Smooth muscle cell (in vitro differentiated cells): ENCODE data around the gene SYCE3. TPM values are rescaled to one million over a fixed set of nuclear protein-coding genes. Genes with fewer than 3 reads are reported as not detected.
"Not testable (repeated sequence)": the region's sequence is repeated elsewhere in the genome, so short reads cannot be mapped to it uniquely, and the experiment has no call there.

Experiments
- DNase-seq: peaks from one replicate; lab custom pipeline; 2025; ENCODE audit not compliant: unreplicated experiment; lab: John Stamatoyannopoulos, UW
- H2AFZ ChIP-seq: fragments of 200-600 bp; sonication (generic); 2 replicates; pipeline ENCODE4 v1.6.0; 2016; ENCODE audit warnings: antibody characterized with exemption, low read depth, mild to moderate bottlenecking
- H3F3A ChIP-seq: fragments of 200-600 bp; sonication (generic); 2 replicates; pipeline ENCODE4 v1.6.0; 2017; ENCODE audit warnings: antibody characterized with exemption, low read depth
- H3K27ac ChIP-seq: fragments of 200-600 bp; sonication (generic); 2 replicates; pipeline ENCODE4 v1.5.1; 2016; ENCODE audit warnings: low read depth, mild to moderate bottlenecking
- H3K27me3 ChIP-seq: fragments of 200-600 bp; sonication (generic); 2 replicates; pipeline ENCODE4 v1.6.1; 2016; ENCODE audit warnings: low read depth, mild to moderate bottlenecking
- H3K36me3 ChIP-seq: fragments of 200-600 bp; sonication (generic); 2 replicates; pipeline ENCODE4 v1.5.1; 2016; ENCODE audit warnings: low read depth
- H3K4me1 ChIP-seq: fragments of 200-600 bp; sonication (generic); 2 replicates; pipeline ENCODE4 v1.5.1; 2016; ENCODE audit warnings: low read depth
- H3K4me2 ChIP-seq: fragments of 200-600 bp; sonication (generic); 2 replicates; pipeline ENCODE4 v1.6.0; 2016; ENCODE audit warnings: mild to moderate bottlenecking
- H3K4me3 ChIP-seq: fragments of 200-600 bp; sonication (generic); 2 replicates; pipeline ENCODE4 v1.5.1; 2016; ENCODE audit warnings: mild to moderate bottlenecking
- H3K79me2 ChIP-seq: fragments of 200-600 bp; sonication (generic); 2 replicates; pipeline ENCODE4 v1.6.0; 2016; ENCODE audit warnings: low read depth, mild to moderate bottlenecking
- H3K9ac ChIP-seq: fragments of 200-600 bp; sonication (generic); 2 replicates; pipeline ENCODE4 v1.6.0; 2016; ENCODE audit warnings: low read depth
- H3K9me3 ChIP-seq: fragments of 200-600 bp; sonication (generic); replicated peaks from 2 replicates; pipeline ENCODE4 v1.5.1; 2016; ENCODE audit warnings: low read depth
- H4K20me1 ChIP-seq: fragments of 200-600 bp; sonication (generic); 2 replicates; pipeline ENCODE4 v1.6.0; 2016; ENCODE audit warnings: low read depth
- WGBS: methylation state at CpG from one replicate; pipeline ENCODE4 v1.1.7; 2016; ENCODE audit warnings: low lambda C conversion rate; 5-methylcytosine and 5-hydroxymethylcytosine counted together
- polyA plus RNA-seq: library from polyadenylated mRNA; unstranded; fragments of >200 nt; fragmentation: Nextera tagmentation; extraction: Ambion mirVana; gene quantifications from 2 replicates; pipeline ENCODE4 v1.2.1, GENCODE V29; 2016
- total RNA-seq: library from RNA; depleted of rRNA; stranded (reverse); fragments of >200 nt; gene quantifications from 2 replicates; pipeline ENCODE4 v1.2.3, GENCODE V29; 2014
- TF ChIP-seq, protein P1 (sequence below): fragments of 200-600 bp; sonication (generic); IDR thresholded peaks from 2 replicates; pipeline ENCODE4 v1.5.1; 2017; ENCODE audit warnings: borderline replicate concordance, mild to moderate bottlenecking, antibody characterized with exemption; ENCODE audit not compliant: insufficient read depth, poor library complexity, severe bottlenecking

Gene SYCE3
- total and polyA plus RNA-seq, 2 experiments from 2014 or later, result not detected

DNA sequence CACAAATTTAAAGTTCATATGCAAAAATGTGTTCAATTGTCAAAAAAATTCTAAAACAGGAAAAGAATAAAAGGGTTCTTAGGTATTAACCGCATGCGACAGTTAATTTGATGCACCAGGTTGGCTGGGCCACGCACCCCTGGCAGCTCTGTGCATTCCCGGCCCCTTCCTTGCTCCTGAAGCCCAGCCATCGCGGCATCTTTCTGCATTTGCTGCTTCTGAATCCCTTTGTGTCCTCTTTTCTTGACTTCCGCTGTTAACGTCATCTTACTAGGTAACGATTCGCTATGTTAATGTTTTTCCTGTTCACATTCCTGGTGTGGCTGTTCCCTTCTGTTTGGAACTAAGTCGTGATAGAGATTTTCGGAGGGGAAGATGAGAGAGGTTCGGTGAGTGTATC lies 25.0 kb downstream of the SYCE3 start:
- Histone ChIP-seq H3K27ac (peak overlapping the region; percentile 100), H3K9ac (peak overlapping the region; percentile 24)

DNA sequence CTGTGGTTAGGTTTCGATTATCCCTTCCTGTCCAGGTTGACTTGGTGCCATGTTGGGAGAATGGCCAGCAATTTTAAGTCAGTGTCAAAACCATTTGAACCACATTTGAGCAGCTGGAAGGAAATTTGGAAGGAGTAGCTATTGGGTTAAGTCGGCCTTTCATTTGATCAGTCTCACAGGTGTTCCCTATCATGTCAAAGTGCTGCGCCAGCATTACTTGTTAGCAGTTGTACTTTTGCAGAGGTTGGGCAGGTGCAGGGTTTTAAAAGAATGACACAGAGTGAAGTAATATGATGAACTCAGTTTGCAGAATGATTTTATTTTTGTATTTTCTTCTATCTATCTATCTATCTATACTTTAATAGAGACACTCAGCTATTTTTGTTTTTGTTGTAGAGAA lies 26.5 kb downstream of the SYCE3 start:
- DNase-seq, result no peak
- Histone ChIP-seq H3K4me2 (no peak overlapping the region), H3K27me3 (no peaks in the 10 kb centered on the region), H3K9ac (no peak overlapping the region), H3K4me1 (peaks cover 41% of the 10 kb centered on the region), H3K9me3 (no peaks in the 10 kb centered on the region), H3K27ac (no peak overlapping the region), H3K79me2 (peaks cover 12% of the 10 kb centered on the region), H4K20me1 (no peaks in the 10 kb centered on the region), H3K36me3 (no peaks in the 10 kb centered on the region), H3F3A (peaks cover 46% of the 10 kb centered on the region), H2AFZ (no peak overlapping the region), H3K4me3 (no peak overlapping the region)
- TF ChIP-seq, protein P1, sequence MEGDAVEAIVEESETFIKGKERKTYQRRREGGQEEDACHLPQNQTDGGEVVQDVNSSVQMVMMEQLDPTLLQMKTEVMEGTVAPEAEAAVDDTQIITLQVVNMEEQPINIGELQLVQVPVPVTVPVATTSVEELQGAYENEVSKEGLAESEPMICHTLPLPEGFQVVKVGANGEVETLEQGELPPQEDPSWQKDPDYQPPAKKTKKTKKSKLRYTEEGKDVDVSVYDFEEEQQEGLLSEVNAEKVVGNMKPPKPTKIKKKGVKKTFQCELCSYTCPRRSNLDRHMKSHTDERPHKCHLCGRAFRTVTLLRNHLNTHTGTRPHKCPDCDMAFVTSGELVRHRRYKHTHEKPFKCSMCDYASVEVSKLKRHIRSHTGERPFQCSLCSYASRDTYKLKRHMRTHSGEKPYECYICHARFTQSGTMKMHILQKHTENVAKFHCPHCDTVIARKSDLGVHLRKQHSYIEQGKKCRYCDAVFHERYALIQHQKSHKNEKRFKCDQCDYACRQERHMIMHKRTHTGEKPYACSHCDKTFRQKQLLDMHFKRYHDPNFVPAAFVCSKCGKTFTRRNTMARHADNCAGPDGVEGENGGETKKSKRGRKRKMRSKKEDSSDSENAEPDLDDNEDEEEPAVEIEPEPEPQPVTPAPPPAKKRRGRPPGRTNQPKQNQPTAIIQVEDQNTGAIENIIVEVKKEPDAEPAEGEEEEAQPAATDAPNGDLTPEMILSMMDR, result no peak
- WGBS, result 91% methylated on average over 3 of the region's 3 CpGs

More for the DNA sequence above, 25.0 kb downstream of the SYCE3 start:
- TF ChIP-seq, protein P1, result no peak
- H2AFZ ChIP-seq, result no peak overlapping the region
- H3K4me1 ChIP-seq, result peaks cover 31% of the 10 kb centered on the region
- DNase-seq, result no peak
- no peak overlapping the region for H3K4me3 ChIP-seq
- peak overlapping the region; percentile 21 for H3K4me2 ChIP-seq
- H3K36me3 ChIP-seq, result no peaks in the 10 kb centered on the region
- H3K9me3 ChIP-seq, result no peaks in the 10 kb centered on the region
- H3K27me3 ChIP-seq, result no peaks in the 10 kb centered on the region
- no peaks in the 10 kb centered on the region for H4K20me1 ChIP-seq
- H3K79me2 ChIP-seq, result peaks cover 12% of the 10 kb centered on the region
- WGBS, result 95% methylated on average over 13 of the region's 13 CpGs
- H3F3A ChIP-seq, result peaks cover 38% of the 10 kb centered on the region

DNA sequence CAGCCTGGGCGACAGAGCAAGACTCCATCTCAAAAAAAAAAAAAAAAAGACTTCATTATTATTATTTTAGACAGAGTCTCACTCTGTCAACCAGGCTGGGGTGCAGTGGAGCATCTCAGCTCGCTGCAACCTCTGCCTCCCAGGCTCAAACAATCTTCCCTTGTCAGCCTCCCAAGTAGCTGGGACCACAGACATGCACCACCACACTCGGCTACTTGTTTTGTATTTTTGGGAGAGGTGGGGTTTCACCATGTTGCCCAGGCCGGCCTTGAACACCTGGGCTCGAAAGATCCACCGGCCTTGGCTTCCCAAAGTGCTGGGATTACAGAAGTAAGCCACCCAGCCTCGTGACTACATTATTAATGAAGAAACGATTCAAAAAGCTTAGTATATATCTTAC lies 27.6 kb downstream of the SYCE3 start:
- TF ChIP-seq, protein P1, result no peak
- H3K4me1 ChIP-seq, result peaks cover 38% of the 10 kb centered on the region
- DNase-seq, result no peak
- H3K4me2 ChIP-seq, result no peak overlapping the region
- H3K9me3 ChIP-seq, result no peaks in the 10 kb centered on the region
- H3K27ac ChIP-seq, result peak overlapping the region; percentile 97
- H3K36me3 ChIP-seq, result no peaks in the 10 kb centered on the region
- H3K79me2 ChIP-seq, result peaks cover 12% of the 10 kb centered on the region
- no peaks in the 10 kb centered on the region for H4K20me1 ChIP-seq
- no peaks in the 10 kb centered on the region for H3K27me3 ChIP-seq
- peaks cover 57% of the 10 kb centered on the region for H3F3A ChIP-seq
- no peak overlapping the region for H2AFZ ChIP-seq
- H3K9ac ChIP-seq, result no peak overlapping the region
- 97% methylated on average over 8 of the region's 8 CpGs for WGBS
- H3K4me3 ChIP-seq, result no peak overlapping the region

DNA sequence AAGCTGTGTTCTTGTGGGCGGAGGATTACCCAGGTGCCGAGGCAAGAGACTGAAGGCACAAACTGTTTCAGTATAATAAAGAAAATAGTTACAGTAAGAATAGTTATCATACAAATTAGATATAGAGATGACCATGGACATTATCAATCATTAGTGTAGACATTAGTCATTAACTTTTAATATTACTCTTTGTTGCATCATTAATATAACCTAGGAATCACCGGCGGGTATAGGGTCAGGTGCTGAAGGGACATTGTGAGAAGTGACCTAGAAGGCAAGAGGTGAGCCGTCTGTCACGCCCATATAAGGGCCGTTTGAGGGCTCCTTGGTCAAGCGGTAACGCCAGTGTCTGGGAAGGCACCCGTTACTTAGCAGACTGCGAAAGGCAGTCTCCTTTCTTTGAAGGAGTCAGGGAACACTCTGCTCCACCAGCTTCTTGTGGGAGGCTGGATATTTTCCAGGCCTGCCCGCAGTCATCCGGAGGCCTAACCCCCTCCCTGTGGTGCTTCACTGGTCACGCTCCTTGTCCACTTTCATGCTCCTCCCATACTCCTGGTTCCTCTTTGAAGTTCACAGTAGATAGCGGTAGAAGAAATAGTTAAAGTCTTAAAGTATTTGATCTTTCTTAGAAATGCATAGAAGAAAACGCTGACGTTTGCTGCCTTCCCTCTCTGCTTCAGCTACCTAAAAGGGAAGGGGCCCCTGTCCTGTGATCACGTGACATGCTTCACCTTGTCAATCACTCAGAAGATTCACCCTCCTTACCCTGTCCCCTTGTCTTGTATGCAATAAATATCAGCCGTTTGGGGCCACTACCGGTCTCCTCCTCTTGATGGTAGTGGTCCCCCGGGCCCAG lies 28.6 kb downstream of the SYCE3 start:
- 22% methylated on average over 21 of the region's 21 CpGs for WGBS
- Histone ChIP-seq H3K4me2 (peak overlapping the region; percentile 98), H3K4me3 (peak overlapping the region; percentile 14), H3F3A (peaks cover 56% of the 10 kb centered on the region), H3K27ac (peak overlapping the region; percentile 97), H3K9ac (peak overlapping the region; percentile 82), H3K4me1 (peaks cover 34% of the 10 kb centered on the region), H3K79me2 (peaks cover 12% of the 10 kb centered on the region)
- not testable (repeated sequence) for H3K9me3 ChIP-seq, H2AFZ ChIP-seq, H3K36me3 ChIP-seq, H3K27me3 ChIP-seq, DNase-seq, H4K20me1 ChIP-seq
